HUES6 (cell line): ENCODE measurements around the gene PFKFB4.

Experiments
- H3K27ac ChIP-seq: 2 replicates; pipeline ENCODE4 v1.7.0; 2013; ENCODE audit warnings: low read depth, mild to moderate bottlenecking, low read length, inconsistent platforms
- H3K27me3 ChIP-seq: 2 replicates; pipeline ENCODE4 v1.6.1; 2013; ENCODE audit warnings: low read length; ENCODE audit not compliant: control insufficient read depth, insufficient read depth
- H3K36me3 ChIP-seq: 2 replicates; pipeline ENCODE4 v1.6.1; 2013; ENCODE audit warnings: low read length; ENCODE audit not compliant: control insufficient read depth, insufficient read depth
- H3K4me1 ChIP-seq: 2 replicates; pipeline ENCODE4 v1.6.1; 2013; ENCODE audit warnings: low read length; ENCODE audit not compliant: control insufficient read depth, insufficient read depth
- H3K4me3 ChIP-seq: 2 replicates; pipeline ENCODE4 v1.5.1; 2013; ENCODE audit warnings: low read depth, low read length
- H3K9ac ChIP-seq: one replicate; pipeline ENCODE4 v1.6.1; 2013; ENCODE audit warnings: mild to moderate bottlenecking, low read length
- H3K9me3 ChIP-seq: 2 replicates; pipeline ENCODE4 v1.6.1; 2013; ENCODE audit warnings: low read depth, low read length; ENCODE audit not compliant: control insufficient read depth, insufficient read depth

PFKFB4 gene

GRCh38 chr3:48528048-48528447 is 28.6 kb downstream of the PFKFB4 start:
- H3K4me3 ChIP-seq: no peak overlapping the region
- H3K4me1 ChIP-seq: no peaks in the 10 kb centered on the region
- no peaks in the 10 kb centered on the region for H3K9me3 ChIP-seq
- no peaks in the 10 kb centered on the region for H3K27me3 ChIP-seq
- H3K9ac ChIP-seq: no peak overlapping the region
- peaks cover 76% of the 10 kb centered on the region for H3K36me3 ChIP-seq
- H3K27ac ChIP-seq: no peak overlapping the region

GRCh38 chr3:48524970-48525369 is 31.6 kb downstream of the PFKFB4 start:
- H3K4me3 ChIP-seq: no peak overlapping the region
- no peaks in the 10 kb centered on the region for H3K4me1 ChIP-seq
- H3K9me3 ChIP-seq: no peaks in the 10 kb centered on the region
- H3K36me3 ChIP-seq: peaks cover 74% of the 10 kb centered on the region
- H3K27ac ChIP-seq: no peak overlapping the region
- no peak overlapping the region for H3K9ac ChIP-seq
- H3K27me3 ChIP-seq: no peaks in the 10 kb centered on the region

- peaks cover 58% of the 10 kb centered on the region for H3K36me3 ChIP-seq
- no peaks in the 10 kb centered on the region for H3K27me3 ChIP-seq
- H3K4me1 ChIP-seq: no peaks in the 10 kb centered on the region
Observed at GRCh38 chr3:48521635-48522034, 35.0 kb downstream of the PFKFB4 start.

GRCh38 chr3:48519277-48519643 is 37.3 kb downstream of the PFKFB4 start:
- Histone ChIP-seq H3K27me3 (no peaks in the 10 kb centered on the region), H3K36me3 (peaks cover 42% of the 10 kb centered on the region), H3K4me3 (no peak overlapping the region), H3K9ac (no peak overlapping the region), H3K27ac (no peak overlapping the region), H3K9me3 (no peaks in the 10 kb centered on the region), H3K4me1 (no peaks in the 10 kb centered on the region)

More at GRCh38 chr3:48521635-48522034, 35.0 kb downstream of the PFKFB4 start:
- no peak overlapping the region for H3K9ac ChIP-seq
- H3K4me3 ChIP-seq: no peak overlapping the region
- no peaks in the 10 kb centered on the region for H3K9me3 ChIP-seq
- H3K27ac ChIP-seq: no peak overlapping the region

- no peak overlapping the region for H3K9ac ChIP-seq
- H3K4me1 ChIP-seq: no peaks in the 10 kb centered on the region
- no peak overlapping the region for H3K4me3 ChIP-seq
- H3K27me3 ChIP-seq: no peaks in the 10 kb centered on the region
- no peak overlapping the region for H3K27ac ChIP-seq
- H3K36me3 ChIP-seq: peaks cover 37% of the 10 kb centered on the region
- no peaks in the 10 kb centered on the region for H3K9me3 ChIP-seq
Observed at GRCh38 chr3:48518638-48519276, 37.8 kb downstream of the PFKFB4 start.

GRCh38 chr3:48518069-48518468 is 38.5 kb downstream of the PFKFB4 start:
- no peak overlapping the region for H3K9ac ChIP-seq
- H3K36me3 ChIP-seq: peaks cover 31% of the 10 kb centered on the region

GRCh38 chr3:48516571-48516970 is 40.0 kb downstream of the PFKFB4 start:
- Histone ChIP-seq H3K4me1 (no peaks in the 10 kb centered on the region), H3K4me3 (no peak overlapping the region), H3K36me3 (peaks cover 24% of the 10 kb centered on the region), H3K27ac (no peak overlapping the region), H3K9ac (no peak overlapping the region), H3K27me3 (no peaks in the 10 kb centered on the region), H3K9me3 (no peaks in the 10 kb centered on the region)

More at GRCh38 chr3:48518069-48518468, 38.5 kb downstream of the PFKFB4 start:
- no peak overlapping the region for H3K4me3 ChIP-seq
- H3K27ac ChIP-seq: no peak overlapping the region
- H3K9me3 ChIP-seq: no peaks in the 10 kb centered on the region
- no peaks in the 10 kb centered on the region for H3K4me1 ChIP-seq
- H3K27me3 ChIP-seq: no peaks in the 10 kb centered on the region

GRCh38 chr3:48514431-48515227 is 42.0 kb downstream of the PFKFB4 start:
- Histone ChIP-seq H3K9ac (no peak overlapping the region), H3K27me3 (no peaks in the 10 kb centered on the region), H3K9me3 (no peaks in the 10 kb centered on the region), H3K4me1 (peaks cover 3% of the 10 kb centered on the region; the same call in 1 of the 2 replicates), H3K27ac (no peak overlapping the region), H3K4me3 (no peak overlapping the region), H3K36me3 (peaks cover 9% of the 10 kb centered on the region)

- H3K9me3 ChIP-seq: no peaks in the 10 kb centered on the region
- H3K4me3 ChIP-seq: no peak overlapping the region
- no peaks in the 10 kb centered on the region for H3K27me3 ChIP-seq
- peaks cover 16% of the 10 kb centered on the region for H3K4me1 ChIP-seq
- H3K9ac ChIP-seq: no peak overlapping the region
- no peaks in the 10 kb centered on the region for H3K36me3 ChIP-seq
- no peak overlapping the region for H3K27ac ChIP-seq
Observed at GRCh38 chr3:48511551-48511950, 45.1 kb downstream of the PFKFB4 start.

- H3K27ac ChIP-seq: no peak overlapping the region
- no peaks in the 10 kb centered on the region for H3K36me3 ChIP-seq
- H3K9ac ChIP-seq: no peak overlapping the region
- H3K9me3 ChIP-seq: no peaks in the 10 kb centered on the region
- H3K4me3 ChIP-seq: no peak overlapping the region
- H3K4me1 ChIP-seq: peaks cover 32% of the 10 kb centered on the region
- H3K27me3 ChIP-seq: no peaks in the 10 kb centered on the region
Observed at GRCh38 chr3:48507256-48508061, 49.1 kb downstream of the PFKFB4 start.
